Skin of body (tissue), 2 donors: ENCODE measurements around the gene SLC22A31. TPM values are rescaled to one million over a fixed set of nuclear protein-coding genes. Genes with fewer than 3 reads are reported as not detected.
"Not testable (repeated sequence)": the region's sequence is repeated elsewhere in the genome, so short reads cannot be mapped to it uniquely, and the experiment has no call there.

Source experiments
- DNase-seq: peaks from one replicate; lab custom pipeline; 2025; lab: John Stamatoyannopoulos, UW
- total RNA-seq: library from RNA; depleted of rRNA; stranded (reverse); fragments of >200 nt; gene quantifications from one replicate; pipeline ENCODE4 v1.2.3, GENCODE V29; 2014

SLC22A31 gene
- total RNA-seq, 1 donor from 2014 or later, result 2.6 TPM

DNA sequence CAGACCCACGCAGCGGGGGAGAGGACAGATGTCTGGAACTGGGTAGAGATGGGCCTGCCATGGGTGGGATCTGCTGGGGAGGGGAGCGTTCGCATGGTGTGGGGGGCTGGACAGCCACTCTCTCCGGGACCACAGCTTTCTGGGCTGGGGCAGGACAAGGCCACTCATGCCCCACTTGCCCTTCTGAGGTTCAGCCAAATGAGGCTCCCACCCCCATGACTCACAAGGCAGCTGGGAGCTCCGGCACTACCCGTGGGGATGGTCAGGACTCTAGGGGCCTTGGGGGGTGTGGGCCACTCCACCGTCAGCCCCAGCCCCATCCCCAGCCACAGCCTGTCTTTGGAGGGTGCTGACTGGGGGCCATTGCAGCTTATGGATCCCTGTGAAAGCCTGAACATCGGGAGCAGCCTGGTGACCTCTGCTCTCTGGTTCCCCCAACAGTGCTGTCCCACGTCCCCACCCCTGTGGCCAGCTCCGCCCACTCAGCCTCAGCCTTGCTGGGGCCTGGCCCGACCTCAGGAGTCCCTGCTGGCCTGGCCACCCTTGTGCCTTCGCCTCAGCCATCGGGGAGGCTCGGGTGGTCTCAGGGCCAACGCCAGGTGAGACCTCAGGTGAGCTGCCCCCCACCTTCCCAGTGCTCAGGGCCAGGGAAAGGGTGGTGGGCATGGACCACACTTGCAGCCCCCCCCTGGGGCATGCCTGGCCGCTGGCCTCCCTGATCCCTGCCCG, 33.5 kb downstream of the SLC22A31 start:
- no peak for DNase-seq

DNA sequence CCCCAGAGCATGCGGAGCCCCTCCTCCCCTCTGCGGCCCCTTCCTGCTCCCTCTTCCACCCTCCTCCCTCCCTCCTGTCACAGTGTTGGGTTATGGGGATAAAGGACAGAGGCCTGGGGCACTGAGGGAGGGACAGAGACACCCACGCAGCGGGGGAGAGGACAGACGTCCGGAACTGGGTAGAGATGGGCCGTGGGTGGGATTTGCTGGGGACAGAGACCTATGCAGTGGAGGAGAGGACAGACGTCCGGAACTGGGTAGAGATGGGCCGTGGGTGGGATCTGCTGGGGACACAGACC, 34.7 kb downstream of the SLC22A31 start:
- not testable (repeated sequence) for DNase-seq

DNA sequence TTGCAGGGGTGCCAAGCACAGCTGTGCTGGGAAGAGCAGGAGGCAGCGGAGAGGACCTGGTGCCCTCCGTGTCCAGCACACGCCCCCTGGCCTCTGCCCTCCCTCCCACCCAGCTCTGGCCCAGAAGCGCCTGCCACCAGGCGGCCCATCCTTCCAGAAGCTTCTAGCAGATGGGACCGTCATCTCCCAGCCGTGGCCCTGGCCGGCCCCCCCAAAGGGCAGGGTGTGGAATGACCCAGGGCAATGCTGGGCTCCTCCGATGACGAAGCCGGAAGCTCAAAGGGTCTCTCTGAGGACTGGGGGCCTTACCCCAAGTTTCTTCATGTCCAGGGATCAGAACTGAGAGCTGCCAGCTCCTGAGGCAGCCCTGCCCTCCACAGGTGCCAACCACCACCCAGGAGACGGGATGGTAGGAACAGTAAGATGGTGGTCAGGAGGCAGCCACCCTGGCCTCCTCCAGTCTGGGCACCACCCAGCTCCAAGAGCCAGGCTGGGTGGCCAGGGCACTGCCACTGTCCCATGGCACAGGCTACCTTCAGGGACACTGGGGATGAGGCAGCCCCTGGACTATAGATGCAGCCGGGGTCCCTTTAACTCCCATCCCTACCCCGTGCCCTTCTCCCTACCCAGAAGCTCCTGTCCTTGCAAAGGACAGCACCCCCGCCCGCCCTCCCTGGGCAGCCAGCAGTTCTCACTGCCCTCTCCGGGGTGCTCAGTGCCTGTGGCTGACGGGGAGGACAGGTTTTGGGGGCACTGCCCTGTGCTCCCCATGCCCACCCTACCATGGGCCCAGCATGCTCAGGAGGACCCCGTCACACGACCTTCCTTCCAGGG, 35.3 kb downstream of the SLC22A31 start:
- DNase-seq, result no peak

DNA sequence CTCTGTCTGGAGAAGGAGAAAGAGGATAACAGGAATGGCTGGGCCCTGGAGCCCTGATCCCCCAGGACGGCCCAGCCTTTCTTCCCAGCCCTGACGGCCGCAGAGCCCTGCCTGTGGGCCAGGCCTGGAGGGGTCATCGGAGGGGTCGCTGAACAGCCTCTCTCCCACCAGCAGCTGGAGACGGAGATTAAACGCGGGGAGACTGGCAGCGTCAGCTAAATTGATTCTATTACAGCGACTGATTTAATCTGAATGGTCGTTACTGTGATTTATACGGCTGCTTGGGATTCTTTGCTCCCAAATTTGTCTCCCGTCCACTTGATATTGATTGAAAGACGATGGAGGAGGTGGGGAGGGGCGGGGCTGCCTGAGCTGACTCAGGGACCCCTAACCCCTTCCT, 35.9 kb downstream of the SLC22A31 start:
- DNase-seq, result no peak

DNA sequence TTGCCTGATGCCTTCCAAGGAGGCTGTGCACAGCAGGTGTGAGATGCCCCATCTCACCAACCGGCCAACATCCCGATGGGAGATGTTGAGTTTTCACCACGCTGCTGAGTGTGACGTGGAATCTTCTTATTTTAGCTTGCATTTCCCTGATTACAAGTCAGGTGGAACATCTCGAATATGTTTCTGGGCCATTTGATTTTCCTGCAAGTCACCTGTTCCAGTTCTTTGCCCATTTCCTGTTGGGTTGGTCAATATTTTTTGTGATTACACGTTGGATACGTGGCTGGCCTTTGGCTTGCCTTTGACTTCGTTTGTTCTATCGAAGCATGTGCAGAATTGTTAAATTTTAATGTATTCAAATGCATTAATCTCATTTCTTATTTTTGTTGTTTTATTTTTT, 37.0 kb downstream of the SLC22A31 start:
- no peak for DNase-seq

DNA sequence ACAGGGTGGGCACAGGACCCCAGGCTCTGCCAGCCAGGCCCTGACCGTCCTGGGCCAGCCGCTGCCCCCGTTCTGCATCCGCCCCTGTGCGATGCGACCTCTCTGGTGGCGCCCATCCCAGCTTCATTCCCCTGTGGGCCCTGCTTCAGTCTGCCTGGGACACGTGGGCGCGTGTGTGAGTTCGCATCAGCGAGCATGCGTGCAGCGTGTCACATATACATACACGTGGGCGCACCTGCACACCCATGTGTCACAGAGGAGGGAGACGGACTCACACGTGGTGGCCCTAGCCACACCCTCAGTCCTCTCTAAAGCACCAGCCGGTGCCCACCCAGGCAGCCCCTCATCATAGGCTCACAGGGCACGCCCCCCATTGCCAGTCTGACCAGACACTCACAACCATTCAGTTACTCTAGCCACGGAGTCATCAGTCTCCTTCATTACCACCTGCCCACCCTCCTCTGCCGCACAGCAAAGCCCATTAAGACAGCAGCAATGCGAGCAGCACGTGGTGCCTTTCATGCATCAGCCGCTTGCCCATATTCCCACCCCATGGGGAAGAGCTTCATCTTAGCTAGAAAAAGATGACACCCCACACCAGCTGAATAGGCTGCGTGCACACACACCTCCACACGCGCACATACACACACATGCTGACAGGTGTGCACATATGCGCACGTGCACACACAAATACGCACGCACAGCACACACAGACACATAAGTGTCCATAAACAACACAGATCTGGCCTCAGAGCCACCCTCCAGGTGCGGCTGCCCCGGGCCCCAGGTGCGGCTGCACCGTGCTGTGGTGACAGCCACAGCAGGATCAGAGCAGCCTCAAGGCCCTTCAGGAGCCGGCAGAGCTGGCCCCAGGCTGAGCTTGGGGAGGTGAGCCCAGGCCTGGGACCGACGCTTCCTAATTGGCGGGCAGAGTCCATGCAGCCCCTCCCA, 38.3 kb downstream of the SLC22A31 start:
- DNase-seq, result no peak

DNA sequence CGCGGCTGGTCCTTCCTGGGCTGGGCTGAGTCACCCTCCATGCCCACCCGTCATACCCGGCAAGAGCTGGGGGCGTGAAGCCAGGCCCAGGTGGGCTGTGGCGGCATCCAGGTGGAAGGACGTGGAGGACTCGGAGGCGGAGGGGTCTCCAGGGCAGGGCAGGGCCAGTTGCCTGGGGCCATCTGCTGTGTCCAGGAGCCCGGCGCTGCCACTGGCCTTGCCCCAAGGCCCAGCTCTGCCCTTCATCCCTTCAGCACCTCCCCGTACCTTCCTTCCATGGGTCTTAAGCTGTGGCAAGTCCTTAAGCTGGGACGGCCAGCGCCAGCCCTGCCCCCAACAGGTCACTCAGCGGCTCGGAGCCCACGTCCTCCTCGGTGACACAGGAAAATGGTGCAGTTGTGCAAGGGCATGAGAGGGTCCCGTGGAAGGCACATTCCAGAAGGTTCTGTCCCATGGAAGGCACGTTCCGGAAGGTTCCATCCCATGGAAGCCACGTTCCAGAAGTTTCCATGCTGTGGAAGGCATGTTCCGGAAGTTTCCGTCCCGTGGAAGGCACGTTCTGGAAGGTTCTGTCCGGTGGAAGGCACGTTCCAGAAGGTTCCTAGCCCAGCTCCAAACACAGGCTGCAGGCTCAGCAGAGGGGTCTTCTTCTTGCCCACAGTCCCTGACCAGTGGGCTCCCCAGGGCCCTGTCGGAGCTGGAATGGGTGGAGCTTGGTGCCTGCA, 39.2 kb downstream of the SLC22A31 start:
- no peak for DNase-seq

DNA sequence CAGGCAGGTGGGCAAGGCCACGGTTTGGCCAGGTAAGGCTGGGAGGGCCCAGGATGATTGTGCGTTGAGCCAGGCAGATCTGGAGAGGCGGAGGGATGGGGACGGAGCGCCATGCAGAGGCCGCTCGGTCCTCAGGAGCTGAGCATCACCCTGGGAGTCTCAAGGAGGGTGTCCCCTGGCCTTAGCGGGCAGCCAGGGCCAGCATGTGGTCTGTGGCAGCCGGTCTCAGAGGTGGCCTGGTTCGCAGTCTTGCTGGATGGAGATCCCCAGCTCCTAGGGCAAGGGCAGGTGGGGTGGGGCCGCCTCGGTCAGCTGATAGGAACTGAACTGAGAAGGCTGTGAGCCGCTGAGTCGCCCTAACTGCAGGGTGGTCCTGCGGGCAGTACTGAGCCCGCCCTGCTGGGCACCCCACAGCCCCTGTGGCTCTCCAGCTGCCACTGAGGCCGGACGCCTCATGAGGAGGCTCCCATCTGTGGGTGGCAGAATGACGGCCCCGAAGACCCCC, 40.4 kb downstream of the SLC22A31 start:
- DNase-seq, result no peak

DNA sequence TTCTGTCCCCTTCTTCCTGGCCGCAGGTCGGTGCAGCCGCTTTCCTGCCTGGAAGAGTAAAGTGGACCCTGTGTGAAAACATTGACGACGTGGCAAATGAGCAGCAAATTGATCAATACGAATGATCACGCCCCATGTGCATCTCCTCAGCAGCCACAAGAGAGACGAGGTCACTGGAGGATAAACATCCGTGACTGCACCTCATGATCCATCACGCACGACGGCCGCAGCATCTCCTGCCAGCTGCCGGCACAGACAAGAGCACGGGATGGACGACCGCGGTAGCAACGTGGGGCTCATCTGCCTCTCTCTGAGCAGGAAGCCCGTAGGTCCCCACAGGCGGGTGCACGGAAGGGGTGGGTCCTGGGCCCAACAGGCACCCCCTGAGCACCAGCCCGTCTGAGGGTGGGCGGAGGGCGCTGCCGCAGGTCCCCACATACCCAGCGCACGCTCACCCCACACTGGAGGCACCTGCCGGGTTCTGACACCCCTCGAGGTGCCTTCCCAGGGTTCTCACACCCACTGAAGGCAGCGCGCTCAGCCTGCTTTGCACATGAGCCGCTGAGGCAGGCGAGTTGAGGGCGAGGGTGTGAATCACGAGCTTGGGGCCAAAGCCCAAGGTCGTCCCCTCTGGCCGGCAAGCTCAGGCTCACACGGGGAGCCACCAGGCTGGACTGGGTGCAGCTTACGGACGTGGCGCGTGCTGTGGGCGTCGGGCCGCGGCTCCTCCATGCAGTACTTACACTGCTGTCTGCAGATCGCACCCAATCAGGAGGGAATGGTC, 41.1 kb downstream of the SLC22A31 start:
- no peak for DNase-seq

DNA sequence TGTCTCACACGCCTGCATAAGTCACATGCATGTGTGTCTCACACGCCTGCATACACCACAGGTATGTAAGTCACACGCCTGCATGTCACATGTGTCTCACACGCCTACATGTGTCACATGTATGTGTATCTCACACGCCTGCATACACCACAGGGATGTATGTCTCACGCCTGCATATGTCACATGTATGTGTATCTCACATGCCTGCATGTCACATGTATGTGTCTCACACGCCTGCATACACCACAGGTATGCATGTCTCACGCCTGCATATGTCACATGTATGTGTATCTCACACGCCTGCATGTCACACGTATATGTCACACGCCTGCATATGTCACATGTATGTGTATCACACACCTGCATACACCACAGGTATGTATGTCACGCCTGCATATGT, 42.6 kb downstream of the SLC22A31 start:
- no peak for DNase-seq

DNA sequence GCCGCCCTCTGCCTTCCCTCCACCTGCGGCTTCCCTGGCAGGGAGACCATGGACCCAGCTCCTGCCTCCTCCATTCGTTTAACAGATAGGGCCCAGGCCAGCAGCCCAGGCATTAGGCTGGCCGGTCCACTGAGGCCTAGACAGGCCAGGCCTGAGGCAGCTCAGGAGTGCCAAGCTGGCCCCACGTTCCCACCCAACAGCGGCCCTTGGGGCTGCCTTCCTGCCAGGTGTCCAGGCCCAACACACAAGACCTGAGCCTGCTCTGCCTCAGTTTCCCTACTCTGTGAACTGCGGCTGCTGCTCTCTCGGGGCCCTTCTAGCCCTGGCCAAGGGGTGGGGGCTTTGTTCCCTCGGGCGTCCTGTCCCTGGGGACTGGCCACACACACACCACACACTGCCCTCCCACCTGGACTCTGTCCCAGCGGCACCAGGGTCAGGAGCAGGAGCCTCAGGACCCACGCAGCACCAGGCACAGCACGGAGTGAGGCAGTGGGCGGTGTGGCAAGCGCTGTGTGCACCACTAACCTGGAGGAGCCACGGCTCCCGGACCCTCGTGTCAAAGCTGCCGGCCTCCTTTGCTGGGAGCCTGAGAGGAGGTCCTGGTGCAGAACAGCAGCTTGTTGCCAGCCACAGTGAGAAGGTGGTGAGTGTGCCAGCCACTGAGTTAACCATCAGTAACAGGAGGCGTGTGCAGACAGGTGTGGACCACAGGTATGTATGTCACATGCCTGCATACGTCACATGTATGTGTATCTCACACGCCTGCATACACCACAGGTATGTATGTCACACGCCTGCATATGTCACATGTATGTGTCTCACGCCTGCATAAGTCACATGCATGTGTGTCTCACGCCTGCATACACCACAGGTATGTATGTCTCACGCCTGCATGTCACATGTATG, 43.3 kb downstream of the SLC22A31 start:
- no peak for DNase-seq

DNA sequence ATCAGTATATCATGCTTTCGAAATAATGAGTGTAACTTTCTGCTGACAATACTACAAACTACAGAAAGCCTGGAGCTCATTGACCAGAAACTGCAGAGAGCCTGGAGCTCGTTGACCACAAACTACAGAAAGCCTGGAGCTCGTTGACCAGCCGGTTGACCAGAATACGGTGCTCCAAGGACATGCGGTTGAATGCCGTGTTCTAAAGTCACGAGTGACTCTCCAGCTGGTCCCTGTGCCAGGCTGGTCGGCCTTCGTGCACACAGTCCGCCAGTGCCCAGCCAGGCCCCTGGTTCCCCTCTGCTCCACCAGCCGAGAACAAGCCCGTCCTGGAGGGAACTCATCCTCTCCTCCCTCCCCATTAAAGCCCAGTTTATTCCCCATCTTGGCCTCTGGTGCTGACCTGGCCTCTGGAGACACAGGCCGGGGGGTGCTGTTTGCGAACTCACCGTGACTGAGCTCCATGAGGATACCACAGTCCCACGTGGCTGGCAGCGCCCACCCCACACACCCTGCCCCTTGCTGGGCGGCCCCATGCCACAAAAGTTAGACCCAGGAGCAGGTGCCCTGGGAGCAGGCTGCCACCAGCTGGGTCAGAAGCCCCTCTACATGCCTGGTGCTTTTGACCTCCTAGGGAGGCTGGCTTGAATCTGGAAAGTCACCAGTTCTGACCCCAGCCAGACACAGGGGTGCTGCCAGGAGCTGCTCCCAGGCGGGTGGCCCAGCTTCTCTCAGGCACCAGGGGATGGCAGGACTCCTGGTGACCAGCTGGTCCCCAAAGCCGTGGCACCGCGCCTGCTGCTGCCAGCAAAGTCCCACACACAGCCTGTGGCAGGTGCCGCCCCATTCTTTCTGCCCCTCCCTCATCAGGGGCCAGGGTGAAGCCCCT, 44.2 kb downstream of the SLC22A31 start:
- no peak for DNase-seq

DNA sequence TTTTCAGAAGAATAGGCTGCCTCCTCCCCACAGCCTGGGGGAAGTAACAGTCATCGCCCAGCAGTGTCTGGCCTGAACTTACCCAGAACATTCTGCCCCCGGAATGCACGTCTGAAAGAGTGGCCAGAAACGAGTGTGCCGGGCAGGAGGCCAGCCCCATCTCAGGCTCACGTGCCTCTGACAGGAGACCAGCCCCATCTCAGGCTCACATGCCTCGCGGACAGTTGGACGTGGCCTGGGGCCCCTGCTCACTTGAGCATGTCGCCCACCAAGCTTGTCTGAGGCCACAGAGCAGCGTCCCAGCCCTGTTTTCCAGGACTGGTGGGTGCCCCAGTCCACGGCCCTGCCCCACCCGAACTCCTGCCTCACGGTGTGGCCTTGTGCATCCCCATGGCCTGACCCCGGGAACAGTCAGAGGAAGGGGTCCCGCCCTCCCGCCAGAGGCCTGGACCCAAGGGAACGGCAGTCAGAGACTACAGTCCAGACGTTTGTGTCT, 45.1 kb downstream of the SLC22A31 start:
- no peak for DNase-seq

DNA sequence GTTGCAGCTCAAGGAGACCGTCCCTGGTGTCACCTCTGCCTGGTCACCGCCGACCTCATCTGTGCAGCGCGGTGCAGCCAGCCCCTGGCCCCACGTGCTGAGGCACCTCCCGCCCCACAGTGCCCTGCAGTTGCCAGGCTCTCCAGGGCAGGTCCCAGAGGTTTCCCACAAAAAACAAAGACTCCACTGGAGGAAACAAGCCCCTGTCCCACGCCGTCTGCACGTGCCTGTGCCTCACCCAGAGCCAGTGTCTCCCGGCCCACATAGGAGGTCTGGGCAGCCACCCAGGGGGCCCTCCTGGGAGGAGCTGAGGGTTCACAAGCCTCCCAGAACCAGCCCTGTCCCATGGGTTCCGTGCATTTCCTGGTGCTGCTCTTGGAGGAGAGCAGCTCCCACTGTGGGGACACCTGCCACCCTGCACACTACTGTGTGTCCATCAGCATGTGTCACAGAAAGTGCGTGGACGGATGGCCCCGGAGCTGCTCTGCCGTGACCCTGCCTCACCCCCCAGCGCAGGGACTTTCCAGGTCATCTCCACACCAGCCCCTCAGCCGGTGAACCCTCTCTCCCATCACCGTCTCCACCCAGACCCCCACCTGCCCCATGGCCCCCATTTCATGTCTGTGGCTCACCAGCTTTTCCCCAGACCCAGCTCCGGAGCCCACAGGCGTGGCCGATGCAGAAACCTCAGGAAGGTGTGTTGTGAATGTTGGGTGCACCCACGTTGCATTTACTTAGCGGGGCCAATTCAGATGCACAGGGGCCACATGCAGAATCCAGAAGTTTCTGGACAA, 45.8 kb downstream of the SLC22A31 start:
- no peak for DNase-seq

DNA sequence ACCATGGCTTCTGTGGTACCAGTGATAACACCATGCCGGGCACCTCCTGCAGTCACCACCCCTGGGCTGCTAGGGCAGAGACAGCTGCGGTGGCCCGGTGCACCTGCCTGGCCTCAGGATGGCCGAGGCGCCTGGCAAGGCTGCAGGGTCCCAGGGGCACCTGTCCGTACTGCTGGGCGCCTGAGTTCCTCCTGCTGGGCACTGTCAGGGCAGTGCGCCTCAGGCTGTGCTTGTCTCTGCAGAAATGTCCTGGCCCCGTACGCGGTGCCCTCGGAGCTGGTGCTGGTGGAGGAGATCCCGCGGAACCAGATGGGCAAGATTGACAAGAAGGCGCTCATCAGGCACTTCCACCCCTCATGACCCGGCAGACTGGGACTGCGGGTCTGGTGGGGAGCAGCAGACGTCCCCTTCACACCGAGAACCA, 46.5 kb downstream of the SLC22A31 start:
- no peak for DNase-seq

DNA sequence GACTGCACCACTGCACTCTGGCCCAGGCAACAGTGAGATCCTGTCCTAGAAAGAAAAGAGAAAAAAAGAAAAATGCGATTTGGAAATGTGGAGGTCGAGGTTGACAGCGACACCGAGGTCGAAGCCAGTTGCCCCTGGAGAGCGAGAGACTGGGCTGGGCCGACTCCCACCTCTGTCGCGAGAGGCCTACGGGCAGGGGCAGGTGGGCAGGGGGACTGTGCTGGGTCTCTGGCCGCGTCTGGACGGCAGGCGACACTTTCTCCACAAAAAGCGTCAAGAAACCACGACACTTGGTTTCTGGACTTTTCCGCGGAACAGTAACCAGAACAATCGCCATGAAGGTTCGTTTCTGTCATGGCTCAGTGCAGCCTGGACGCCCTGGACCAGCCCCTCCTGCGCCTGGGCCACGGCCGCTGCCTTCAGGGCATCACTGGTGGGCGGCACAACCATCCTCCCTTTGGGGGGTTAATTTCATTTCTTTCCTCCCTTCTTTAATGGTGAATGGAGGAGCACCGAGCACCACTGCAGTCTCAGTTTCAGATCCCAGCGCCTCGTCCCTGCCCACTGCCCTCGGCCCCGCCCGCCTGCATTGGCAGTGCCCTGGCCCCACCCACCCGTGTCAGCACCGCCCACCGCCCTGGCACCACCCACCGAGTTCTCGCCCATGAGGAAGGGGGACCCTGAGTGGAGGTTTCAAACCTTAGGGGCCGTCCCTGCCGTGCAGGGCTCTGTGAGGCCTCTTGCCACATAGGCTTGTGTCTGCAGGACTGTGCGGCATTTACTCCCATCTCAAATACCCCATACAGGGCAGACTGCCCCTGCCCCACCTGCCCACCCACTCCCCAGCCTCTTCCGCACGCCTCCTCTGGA, 47.3 kb downstream of the SLC22A31 start:
- no peak for DNase-seq
